HG03378 (cell line): ENCODE measurements around the gene TCIRG1.

Experiments
- ATAC-seq: cut with Tn5 transposase; IDR thresholded peaks from one replicate; pipeline ENCODE4 v1.9.1; 2021; ENCODE audit warnings: mild to moderate bottlenecking, moderate library complexity; ENCODE audit not compliant: unreplicated experiment

The TCIRG1 gene

DNA sequence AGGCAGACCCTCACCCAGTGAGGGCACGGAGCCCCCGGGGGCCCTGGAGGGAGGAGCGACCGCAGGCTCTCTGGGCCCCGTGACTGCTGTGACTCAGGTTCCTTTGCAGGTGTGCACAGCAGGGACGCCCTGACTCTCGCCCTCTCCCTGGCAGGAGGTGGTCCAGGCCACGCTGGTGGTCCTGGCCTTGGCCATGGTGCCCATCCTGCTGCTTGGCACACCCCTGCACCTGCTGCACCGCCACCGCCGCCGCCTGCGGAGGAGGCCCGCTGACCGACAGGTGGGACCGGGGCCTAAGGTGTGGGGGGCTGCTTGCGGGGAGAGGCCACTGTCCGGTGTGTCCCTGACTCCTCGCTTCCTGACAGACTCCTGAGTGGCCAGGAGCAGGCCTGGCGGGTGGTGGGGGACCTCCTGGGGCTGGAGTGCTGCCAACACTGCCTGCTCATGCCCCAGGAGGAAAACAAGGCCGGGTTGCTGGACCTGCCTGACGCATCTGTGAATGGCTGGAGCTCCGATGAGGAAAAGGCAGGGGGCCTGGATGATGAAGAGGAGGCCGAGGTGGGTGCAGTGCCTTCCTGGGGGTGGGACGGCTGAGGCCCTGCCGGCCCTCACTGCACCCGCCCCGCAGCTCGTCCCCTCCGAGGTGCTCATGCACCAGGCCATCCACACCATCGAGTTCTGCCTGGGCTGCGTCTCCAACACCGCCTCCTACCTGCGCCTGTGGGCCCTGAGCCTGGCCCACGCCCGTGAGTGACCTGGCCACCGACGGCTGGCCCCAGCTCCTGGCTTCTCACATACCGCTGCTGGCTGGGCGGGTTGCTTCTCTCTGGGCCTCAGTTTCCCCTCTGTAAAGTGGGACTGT lies 10.9 kb downstream of the TCIRG1 start:
- no peak for ATAC-seq

DNA sequence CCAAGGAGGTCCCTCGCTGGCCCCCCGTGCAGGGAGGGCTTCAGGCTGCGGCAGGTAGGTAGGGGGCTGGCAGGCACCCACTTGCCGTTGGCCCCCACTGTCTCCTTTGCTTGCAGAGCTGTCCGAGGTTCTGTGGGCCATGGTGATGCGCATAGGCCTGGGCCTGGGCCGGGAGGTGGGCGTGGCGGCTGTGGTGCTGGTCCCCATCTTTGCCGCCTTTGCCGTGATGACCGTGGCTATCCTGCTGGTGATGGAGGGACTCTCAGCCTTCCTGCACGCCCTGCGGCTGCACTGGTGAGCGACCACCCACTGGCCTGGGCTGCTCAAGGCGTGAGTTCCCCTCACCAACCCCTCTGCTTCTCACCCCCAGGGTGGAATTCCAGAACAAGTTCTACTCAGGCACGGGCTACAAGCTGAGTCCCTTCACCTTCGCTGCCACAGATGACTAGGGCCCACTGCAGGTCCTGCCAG lies 11.6 kb downstream of the TCIRG1 start:
- no peak for ATAC-seq

DNA sequence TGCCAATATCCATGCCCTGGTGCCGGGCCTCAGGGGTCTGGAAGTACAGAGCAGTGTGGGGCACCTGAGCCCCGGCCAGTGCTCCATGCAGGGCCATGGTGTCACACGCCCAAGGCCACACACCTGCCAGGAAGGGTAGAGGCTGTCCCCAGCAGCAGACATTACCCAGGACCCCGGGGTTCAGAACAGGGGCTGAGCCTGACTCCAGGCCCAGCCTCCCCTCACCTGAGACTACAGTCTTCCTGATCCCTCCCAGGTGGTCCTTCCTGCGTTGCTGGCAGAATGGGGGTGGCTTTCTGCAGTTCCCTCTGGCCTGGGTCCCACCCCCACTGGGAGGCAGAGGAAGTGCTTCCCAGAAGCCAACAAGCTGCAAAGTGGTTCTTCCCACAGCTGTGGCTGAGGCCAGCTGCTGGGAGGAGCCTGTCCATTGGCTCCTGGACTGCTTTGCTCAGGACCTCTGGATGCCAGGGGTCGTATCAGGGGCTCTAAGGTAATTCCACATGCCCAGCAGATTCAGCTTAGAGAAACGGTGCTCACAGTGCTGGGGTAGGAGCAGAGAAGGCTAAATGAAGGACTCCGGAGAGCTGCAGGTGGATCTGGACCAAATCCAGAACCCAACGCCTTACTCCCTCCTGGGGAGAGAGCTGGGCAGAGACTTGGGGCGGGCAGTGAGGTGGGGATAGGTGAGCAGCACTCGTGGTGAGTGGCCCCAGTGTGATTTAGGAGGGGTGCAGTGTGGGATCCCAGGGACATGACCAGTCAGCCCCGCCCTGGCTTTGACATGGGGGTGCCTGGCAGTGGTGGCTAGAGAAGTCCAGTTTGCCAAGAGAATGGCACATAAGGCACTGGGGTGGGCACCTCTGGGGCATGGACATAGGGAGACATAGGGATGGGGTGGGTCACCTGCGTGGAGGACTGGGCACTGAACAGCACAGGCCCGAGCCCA lies 12.6 kb downstream of the TCIRG1 start:
- no peak for ATAC-seq

DNA sequence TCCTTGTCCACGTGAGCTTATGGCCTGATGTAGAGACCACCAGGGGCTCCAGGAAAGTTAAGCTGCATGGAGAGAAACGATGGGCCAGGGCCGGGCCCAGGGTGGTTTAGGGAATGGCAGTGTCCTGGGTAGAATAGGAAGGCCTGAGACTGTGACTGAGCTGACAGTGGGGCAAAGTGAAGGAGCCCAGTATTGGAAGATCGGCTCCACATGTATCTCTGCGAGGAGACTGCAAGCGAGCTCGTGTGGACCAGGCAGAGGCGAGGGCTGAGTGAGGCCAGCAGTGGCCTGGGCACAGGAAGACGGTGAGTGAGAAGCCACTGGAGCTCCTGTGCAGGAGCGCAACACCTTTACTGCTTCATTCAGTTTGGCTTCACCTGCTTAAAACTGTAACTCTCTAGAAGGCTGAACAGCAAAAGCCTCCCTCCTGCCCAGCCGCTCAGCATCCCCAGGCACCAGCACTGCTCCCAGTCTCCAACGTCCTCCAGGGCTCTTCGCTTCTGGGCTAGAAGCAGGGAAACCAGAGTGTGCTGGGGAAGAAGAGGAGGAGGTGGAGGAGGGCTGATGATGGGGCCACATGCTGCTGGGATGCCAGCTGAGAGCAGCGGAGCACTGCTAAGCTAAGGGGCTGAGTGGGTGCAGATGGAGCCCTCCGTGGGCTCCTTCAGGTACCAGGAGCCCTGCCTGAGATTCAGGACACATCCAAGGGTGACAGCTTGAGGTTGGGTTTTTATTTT lies 13.5 kb downstream of the TCIRG1 start:
- ATAC-seq, result no peak

DNA sequence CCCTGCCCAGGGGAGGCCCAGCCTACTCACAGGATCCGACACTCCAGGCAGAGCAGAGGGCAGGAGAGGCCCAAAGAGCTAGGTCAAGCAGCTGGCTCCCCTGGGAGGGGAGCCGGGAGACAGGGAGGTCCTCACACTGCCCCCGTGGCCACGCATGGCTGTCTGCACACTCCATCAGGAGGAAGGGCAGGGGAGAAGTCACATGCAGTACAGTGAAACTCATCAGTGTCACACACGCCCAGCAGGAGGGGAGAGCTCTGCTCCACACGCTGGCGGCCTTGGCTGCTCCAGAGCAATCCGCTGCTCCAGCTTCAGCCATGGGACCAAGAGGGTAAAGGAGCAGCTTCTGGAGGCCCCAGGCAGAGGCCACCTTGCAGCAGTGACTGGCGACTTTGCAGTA lies 14.3 kb downstream of the TCIRG1 start:
- ATAC-seq, result no peak

DNA sequence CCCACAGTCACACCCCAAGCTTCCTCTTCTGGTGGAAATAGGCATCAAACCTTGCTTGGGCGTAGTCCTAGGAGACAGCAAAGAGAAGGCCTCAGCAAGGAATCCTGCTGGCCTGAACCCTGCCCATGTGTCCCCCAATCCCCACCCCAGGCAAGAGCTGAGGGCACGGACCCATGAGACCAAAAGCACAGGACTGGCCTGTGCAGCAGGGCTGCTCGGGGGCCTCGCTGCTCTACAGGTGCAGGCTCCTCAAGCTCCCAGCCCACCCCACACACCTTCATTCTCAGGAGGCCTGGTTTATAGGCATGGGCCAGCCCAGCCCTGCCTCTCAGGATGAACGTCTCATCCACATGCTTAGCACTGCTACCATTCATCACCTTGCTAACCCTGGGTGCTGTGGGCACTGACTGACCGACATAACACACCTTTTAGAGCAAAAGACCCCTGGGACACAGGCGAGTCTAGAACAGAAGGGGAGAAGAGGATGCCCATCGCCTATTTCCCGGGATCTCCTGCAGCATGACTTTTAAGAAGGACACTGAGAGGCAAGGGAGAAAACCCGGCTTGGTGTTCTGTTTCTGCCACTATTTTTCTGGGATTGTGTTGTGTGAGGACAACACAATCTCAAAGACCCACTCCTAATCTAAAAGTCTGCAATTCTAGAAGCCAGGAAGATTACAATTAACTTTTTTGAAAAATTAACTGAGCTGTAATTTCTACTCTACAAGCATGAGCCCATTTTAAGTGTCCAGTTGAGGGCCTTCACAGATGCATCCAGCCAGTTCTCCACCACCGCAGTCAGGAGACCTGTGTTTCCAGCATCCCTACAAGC lies 15.4 kb downstream of the TCIRG1 start:
- no peak for ATAC-seq

DNA sequence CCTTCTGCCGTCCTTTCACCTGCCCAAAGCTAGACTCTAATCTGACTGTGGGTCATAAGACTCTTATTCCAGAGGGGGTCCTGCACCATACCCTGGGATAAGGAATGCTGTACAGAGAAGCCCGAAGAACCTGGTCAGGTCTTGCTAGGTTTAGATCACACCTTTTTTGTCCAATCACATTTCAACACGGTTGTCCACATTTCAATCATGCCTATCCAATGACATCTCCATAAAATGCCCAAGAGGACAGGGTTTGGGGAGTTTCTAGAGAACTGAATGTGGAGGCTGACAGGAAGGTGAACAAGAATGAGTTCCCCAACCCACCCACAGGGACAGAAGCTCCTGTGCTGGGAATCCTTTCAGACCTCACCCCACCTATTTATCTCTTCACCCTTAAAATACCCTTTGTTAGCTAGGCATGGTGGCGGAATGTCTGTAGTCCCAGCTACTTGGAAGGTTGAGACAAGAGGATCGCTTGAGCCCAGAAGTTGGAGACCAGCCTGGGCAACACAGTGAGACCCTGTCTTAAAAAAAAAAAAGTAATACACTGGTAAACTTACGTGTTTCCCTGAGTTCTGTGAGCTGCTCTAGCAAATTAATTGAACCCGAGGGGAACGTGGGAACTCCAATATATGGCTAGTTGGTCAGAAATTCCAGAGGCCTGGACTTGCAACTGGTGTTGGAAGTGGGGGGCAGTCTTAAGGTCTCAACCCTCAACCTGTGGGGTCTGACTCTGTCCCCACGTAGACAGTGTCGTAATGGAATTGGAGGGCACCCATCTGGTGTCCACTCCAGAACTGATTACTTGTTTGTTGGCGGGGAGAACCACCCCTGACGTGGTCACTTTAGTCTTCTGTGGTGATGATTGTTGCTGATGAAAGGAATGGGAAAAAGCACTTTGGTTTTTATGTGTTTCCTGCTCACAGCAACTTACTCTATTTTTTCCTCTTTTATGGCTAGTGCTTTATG lies 17.8 kb downstream of the TCIRG1 start:
- no peak for ATAC-seq

DNA sequence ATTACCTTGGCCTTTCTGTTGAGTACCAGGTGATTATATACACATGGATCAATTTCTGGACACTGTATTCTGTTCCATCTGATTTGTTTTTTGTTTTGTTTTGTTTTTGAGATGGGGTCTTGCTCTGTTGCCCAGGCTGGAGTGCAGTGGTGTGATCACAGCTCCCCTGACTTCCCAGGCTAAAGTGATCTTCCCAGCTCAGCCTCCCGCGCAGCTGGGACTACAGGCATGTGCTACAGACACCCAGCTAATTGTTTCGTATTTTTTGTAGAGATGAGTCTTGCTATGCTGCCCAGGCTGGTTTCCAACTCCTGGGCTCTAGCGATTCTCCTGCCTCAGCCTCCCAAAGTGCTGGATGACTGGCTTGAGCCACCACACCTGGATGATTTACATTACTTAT lies 19.0 kb downstream of the TCIRG1 start:
- ATAC-seq, result no peak

DNA sequence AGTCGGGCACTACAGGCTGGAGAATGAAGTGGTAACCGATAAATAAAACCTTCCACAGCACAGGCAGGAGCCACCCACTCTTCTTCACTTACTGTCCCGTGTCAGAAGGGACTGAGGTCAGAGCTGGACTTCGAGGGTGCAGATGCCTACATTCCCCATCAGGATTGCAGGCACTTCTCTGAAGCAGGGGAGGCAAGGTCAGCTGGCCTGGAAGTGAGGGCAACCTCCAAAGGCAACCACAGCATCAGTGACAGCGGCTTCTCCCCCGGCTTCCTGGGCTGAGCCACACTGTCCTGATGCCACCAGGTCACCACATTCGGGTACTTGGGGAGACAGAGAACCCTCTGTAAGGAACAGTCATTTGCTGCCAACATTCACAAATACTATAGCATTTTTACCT lies 22.7 kb downstream of the TCIRG1 start:
- no peak for ATAC-seq

DNA sequence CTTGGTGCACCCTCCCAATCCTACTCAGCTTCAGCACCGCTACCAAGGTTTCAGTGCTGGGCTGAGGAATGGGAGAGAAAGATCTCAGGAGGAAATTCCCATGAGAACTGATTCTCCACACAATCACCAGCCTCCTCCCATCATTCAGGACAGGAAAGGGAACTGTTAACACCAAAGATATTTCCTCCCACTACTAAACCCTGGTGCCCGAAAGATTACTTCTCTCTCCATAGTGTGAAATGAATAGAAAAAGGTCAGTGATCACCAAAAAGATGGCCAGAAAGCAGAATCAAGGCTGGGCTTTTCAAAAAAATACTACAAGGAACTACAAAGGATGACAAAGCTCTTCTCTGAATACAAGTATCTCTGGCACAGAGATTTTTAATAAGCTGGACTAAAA lies 26.1 kb downstream of the TCIRG1 start:
- ATAC-seq, result no peak

DNA sequence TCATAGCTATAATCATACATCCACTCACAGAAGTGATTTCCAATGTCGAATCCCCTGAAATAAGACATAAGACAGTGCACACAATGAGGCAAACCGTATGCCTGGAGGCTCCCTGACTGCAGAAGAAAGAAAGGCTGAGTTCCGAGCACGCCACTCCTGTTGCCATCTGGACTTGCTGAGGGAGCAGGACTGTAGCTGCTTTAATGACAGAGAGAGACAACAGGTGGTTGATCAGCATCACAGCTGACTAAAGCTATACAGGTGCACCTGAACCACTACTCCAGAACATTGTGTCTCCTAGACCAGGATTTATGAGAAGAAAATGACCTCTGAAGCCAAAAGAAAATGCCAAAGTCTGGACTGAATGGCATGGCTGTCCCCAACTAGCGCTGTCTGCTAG lies 27.0 kb downstream of the TCIRG1 start:
- no peak for ATAC-seq

DNA sequence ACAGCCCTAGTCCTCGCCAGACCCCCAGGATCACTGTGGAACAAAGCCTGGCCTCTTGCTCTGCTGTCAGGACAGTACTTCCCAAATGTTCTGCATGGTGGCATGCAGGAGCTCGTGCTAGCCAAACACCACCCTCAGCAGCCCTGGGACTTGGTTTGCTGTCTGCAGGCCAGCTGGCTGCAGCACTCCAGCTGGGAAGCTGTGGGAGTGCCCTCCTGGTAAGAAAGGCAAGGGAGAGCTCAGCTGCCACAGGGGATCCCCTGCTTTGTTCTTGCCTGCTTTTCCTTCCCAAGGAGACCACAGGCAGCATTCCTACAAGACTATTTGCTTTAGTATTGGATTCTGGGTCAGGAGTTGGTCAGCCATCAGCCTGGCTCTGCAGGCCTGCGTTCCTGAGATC lies 27.9 kb downstream of the TCIRG1 start:
- ATAC-seq, result no peak

DNA sequence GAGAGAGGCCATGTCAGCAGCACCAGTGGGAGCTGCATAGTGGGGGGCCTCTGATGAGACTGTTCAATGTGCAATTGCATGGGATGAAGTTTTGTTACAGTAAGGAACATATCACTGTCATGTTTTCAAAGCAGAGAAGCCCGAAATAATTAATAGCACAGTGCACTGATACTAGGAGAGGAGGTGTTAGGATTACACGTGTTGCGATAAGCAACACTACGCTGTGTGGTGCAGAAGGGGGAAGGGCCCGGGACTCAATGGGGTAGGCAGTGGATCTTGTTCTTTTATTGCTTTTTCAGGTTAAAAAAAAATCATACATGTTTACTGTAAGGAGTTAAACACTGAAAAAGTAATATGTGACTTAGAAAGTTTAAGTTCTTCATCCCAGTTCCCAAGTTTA lies 29.2 kb downstream of the TCIRG1 start:
- ATAC-seq, result no peak

DNA sequence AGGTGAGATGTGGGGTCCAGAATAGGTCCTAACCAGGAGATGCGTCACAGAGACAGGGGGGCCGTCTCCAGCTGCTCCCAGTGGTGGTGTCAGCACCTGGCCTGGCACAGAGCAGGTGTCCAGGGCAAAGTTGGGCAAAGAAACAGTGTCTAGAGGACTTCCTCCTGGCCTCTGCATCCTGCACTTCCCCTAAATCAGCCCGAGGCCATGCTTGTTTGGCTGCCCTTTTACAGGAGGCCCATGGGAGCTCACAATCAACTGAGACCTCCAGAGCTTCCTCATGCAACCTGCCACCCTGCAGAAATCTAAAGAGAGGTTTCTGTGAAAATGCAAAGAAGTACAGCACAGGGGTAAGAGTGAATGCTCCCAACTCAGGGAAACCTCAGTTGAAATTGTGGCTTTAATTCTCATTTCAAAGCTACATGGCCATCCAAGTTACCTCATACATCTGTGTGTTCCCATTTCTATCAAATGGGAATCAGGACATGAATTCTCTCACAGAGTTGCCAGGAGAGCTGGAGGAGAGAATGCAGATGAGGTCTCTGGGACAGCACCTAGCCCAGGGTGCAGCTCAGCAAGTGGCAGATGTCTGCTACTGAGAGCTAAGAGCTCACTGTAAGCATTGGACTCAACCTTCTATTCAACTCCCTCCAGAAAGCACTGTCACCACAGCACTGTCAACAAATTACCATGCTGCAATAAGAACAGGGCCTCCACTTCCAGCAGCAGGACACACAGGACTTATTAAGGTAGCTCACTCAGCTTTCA lies 32.6 kb downstream of the TCIRG1 start:
- no peak for ATAC-seq

DNA sequence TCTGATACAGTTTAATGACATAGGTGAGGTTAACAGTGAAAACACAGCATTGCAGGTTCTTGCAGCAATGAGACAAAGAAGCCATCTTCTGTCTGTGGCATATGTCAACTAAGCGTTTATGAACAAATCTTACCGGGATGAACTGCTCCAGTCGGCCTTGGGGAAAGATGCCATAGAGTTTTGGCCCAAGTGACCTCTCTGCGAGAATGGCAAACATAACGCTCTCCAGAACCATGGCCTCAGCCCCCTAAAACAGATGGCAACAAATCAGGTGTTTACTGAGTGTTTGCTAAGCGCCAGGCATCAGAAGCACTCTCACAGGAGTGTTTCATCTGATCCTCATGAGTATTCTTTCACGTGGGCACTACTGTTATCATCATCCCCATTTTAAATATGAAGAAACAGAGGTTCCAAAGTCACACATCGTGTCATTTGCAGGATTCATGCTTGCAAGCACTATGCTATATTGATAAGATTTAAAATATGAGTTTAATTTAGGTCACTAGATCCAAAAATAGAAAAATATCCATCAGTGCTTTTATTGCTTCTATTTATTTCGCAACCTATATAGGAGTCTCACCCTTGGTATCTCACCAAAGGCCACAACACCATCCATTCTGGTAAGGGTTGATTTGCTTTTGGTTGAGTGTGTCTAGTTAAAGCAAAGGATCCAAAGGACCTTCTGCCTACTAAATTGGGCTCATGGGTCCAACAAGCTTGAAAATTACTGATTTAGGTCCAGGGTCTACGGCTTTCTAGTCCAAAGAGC lies 35.9 kb downstream of the TCIRG1 start:
- ATAC-seq, result no peak

DNA sequence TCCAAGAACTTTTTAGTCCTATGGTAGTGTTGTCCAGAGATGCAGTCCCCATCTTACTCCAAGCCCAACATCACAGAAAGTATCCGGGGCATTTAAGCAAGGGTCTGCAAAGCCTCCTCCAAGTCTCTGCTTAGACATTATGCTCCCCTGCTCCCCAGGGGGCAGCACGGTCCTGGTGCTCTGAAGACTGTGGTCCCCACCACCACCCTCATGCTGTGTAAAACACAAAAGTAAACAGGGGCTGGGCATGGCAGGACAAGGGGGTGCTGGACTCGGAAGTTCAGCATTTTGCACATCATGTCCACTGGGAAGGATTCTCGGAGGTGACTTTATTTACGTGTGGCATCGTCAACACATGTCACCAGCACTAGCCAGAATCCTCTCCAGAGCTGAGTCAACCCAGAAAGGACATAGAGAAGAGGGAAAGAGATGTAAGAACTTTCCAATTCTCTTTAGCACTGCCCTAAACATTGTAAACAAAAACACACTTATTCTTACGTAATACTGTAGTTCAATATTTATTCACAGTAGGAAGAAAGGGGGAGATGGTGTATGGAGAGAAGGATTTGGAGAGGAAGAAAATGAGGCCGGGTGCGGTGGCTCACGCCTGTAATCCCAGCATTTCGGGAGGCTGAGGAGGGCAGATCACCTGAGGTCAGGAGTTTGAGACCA lies 37.7 kb downstream of the TCIRG1 start:
- no peak for ATAC-seq
